Right atrium auricular region (tissue), 2 donors: ENCODE data around the gene INTS12. TPM values are rescaled to one million over a fixed set of nuclear protein-coding genes. Genes with fewer than 3 reads are reported as not detected.

Experiments
- DNase-seq: peaks from one replicate; pipeline ENCODE4 v3.0.0-alpha.2; 2019; ENCODE audit warnings: low spot score
- H3K27ac ChIP-seq, 2 donors: fragments of 200-600 bp; sonication (generic); 1 replicate in 1 of 2; 2 replicates in 1 of 2; pipeline ENCODE4 v1.5.1; 2016 to 2019
- H3K27me3 ChIP-seq, 2 donors: fragments of 200-600 bp; sonication (generic); one replicate each; pipeline versions ENCODE4 v1.5.1 to v1.6.0; 2017 to 2019
- H3K36me3 ChIP-seq: fragments of 200-600 bp; sonication (generic); one replicate; pipeline ENCODE4 v1.5.1; 2016
- H3K4me1 ChIP-seq, 2 donors: fragments of 200-600 bp; sonication (generic); one replicate each; pipeline versions ENCODE4 v1.5.1 to v1.6.0; 2017 to 2019
- H3K4me3 ChIP-seq, 2 donors: fragments of 200-600 bp; sonication (generic); 1 replicate in 1 of 2; 2 replicates in 1 of 2; pipeline ENCODE4 v1.5.1; 2017 to 2019; ENCODE audit warnings: mild to moderate bottlenecking in 1 of 2, moderate library complexity in 1 of 2
- H3K9me3 ChIP-seq, 2 donors: fragments of 200-600 bp; sonication (generic); one replicate each; pipeline ENCODE4 v1.5.1; 2019
- total RNA-seq, 2 donors: library from RNA; depleted of rRNA; stranded (reverse); fragments of >200 nt; gene quantifications; one replicate each; pipeline ENCODE4 v1.1.0, GENCODE V29; 2016
- TF ChIP-seq, protein P1 (sequence below), 2 donors: fragments of 200-600 bp; sonication (generic); IDR thresholded peaks; one replicate each; pipeline ENCODE4 v1.5.1; 2019; ENCODE audit warnings: antibody characterized with exemption in 2 of 2

The INTS12 gene
- total RNA-seq, 2 donors from 2014 or later = 22.6 to 22.7 TPM

DNA sequence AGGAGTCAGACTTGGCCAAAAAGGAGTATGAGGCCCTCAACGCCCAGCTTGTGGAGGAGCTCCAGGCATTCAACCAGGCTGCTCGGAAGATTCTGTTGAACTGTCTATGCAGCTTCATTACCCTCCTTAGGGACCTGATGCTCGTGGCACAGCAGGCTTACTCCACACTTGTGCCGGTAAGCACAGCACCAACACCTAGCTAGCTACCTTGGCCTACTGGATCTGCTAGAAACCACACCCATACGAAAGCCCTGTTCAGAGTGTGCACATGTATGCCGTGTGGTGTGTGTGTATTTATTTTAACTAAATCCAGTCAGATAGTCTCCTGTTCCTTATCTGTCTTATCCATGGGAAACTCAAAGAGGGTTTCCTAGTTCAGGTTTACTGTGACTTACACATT, 49.3 kb downstream of the INTS12 start:
- no peak for DNase-seq
- Histone ChIP-seq H3K27ac (no peak overlapping the region), H3K36me3 (no peaks in the 10 kb centered on the region), H3K27me3 (no peaks in the 10 kb centered on the region), H3K4me3 (no peak overlapping the region), H3K4me1 (no peaks in the 10 kb centered on the region), H3K9me3 (no peaks in the 10 kb centered on the region)
- TF ChIP-seq, protein P1, sequence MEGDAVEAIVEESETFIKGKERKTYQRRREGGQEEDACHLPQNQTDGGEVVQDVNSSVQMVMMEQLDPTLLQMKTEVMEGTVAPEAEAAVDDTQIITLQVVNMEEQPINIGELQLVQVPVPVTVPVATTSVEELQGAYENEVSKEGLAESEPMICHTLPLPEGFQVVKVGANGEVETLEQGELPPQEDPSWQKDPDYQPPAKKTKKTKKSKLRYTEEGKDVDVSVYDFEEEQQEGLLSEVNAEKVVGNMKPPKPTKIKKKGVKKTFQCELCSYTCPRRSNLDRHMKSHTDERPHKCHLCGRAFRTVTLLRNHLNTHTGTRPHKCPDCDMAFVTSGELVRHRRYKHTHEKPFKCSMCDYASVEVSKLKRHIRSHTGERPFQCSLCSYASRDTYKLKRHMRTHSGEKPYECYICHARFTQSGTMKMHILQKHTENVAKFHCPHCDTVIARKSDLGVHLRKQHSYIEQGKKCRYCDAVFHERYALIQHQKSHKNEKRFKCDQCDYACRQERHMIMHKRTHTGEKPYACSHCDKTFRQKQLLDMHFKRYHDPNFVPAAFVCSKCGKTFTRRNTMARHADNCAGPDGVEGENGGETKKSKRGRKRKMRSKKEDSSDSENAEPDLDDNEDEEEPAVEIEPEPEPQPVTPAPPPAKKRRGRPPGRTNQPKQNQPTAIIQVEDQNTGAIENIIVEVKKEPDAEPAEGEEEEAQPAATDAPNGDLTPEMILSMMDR (IDR thresholded peaks at IDR 0.05) = no peak

DNA sequence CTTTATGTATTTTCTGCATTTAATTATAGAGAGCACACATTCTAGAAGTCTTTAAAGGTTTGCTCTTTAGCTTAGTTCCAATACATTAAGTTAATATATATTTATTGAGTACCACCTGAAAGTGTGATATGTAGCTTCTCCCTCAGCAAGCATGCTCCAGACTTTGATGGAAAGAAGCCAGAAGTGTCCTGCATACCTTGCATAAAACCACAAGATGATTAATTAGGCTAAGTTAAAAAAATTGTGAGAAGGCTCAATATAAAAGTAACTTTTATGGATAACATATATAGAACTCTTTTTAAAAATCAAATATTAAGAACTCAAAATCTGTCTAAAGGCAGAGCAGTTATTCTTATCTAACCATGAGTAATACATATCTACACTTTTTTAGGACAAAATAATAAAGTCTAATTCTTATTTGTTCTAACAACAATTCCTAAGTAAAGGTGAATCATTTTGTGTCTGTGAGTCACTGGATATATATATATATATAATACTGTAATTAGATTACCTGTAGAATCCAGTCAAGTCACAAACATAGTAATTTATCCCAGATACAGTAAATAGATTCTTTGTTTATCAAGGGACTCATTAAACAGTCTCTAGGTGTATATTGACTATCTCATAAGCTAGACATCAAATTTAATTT, 51.2 kb downstream of the INTS12 start:
- H3K27ac ChIP-seq = no peak overlapping the region

DNA sequence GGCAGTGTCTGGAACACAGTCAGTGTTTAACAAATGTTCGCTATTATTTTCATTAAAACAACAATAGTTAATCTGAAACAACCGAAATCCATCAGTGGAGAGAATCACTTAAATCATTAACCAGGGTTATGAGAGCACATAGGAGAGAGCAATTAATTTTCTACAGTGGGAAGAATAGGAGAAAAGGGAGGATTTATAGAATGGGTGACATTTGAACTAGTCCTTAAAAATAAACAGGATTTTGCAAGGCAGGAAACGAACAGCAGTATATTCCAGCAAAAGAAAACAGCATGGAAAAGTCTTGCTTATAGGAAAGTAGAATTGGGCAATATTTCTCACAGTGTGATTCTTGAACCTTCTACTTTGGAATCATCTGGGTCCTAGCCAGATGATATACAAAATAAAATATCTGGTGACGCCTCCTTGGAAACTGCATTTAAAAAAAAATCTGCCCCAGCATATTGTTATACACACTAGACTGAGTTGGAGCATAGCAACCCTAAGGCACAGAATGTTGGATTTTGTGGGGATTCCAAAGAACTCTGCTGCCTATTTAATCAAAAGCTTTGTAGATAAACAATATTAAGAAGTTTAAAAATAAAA, 56.1 kb downstream of the INTS12 start:
- Histone ChIP-seq H3K4me3 (no peak overlapping the region), H3K9me3 (no peaks in the 10 kb centered on the region), H3K27me3 (no peaks in the 10 kb centered on the region), H3K36me3 (no peaks in the 10 kb centered on the region), H3K4me1 (no peaks in the 10 kb centered on the region), H3K27ac (no peak overlapping the region)
- TF ChIP-seq, protein P1 (IDR thresholded peaks at IDR 0.05) = no peak
- DNase-seq = no peak

More for the DNA sequence above, 51.2 kb downstream of the INTS12 start:
- Histone ChIP-seq H3K4me1 (no peaks in the 10 kb centered on the region), H3K4me3 (no peak overlapping the region), H3K9me3 (no peaks in the 10 kb centered on the region), H3K27me3 (no peaks in the 10 kb centered on the region), H3K36me3 (no peaks in the 10 kb centered on the region)
- TF ChIP-seq, protein P1 (IDR thresholded peaks at IDR 0.05) = no peak
- DNase-seq = no peak

DNA sequence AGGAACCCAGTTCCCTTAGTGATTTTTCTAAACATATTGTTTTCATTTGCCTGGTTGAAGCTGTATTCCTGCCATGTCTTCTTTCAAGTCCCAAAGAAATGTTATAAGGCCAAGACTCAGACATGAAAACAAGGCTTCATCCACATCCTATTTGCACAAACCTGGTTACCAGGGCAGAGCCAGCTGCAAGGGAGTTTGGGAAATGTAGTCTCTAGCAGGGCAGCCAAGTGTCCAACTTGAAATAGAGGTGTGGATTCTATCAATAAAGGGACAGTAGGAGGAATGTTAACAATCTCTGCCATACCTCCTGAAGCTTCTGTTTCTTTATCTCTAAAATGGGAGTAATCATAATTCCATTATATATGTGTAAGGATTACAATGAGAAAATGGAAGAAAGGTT, 56.6 kb downstream of the INTS12 start:
- no peak overlapping the region for H3K27ac ChIP-seq
- no peaks in the 10 kb centered on the region for H3K36me3 ChIP-seq
- no peak overlapping the region for H3K4me3 ChIP-seq
- H3K27me3 ChIP-seq = no peaks in the 10 kb centered on the region
- H3K9me3 ChIP-seq = no peaks in the 10 kb centered on the region
- no peaks in the 10 kb centered on the region for H3K4me1 ChIP-seq
- TF ChIP-seq, protein P1 (IDR thresholded peaks at IDR 0.05) = no peak
- DNase-seq = no peak

DNA sequence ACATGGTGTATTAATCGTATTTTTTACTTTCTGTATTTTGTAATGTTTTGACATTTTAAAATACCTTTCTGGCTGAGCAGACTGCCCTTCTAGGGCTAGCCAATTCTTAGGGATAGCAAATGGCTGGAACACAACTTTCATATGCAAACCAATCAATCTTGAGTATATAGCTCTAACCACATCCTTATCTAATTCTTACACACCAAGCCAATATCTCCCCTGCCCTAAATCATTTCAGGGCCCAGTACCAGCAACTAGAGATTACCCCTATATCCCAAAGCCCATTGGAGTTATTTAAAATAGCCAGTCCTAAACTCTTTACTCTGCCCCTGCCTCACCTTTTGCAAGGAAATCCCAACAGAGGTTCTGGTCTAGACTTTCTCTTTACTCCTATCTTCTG, 58.3 kb downstream of the INTS12 start:
- DNase-seq = no peak
- Histone ChIP-seq H3K4me1 (no peaks in the 10 kb centered on the region), H3K27ac (no peak overlapping the region), H3K36me3 (no peaks in the 10 kb centered on the region), H3K27me3 (no peaks in the 10 kb centered on the region), H3K9me3 (no peaks in the 10 kb centered on the region), H3K4me3 (no peak overlapping the region)
- TF ChIP-seq, protein P1 (IDR thresholded peaks at IDR 0.05) = no peak

DNA sequence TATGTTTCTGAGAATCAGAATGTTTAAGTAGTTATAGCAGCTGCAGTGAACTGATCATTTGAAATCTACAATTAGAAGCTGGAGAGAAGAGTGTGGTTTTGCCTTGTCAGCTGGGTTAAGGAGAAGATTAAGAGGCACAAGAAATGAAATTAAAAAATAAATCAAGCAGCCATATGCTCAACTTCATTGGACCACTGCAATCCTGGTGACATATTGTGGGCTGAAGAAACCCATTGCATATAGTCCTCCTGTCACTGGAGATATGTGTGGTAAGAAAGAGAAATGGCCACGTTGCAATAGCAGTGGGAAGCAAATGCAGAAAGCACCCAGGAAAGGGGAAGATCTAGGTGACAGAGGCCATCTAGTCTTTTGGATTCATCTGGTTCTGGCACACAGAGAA, 63.0 kb downstream of the INTS12 start:
- Histone ChIP-seq H3K4me1 (no peaks in the 10 kb centered on the region), H3K27me3 (no peaks in the 10 kb centered on the region), H3K27ac (no peak overlapping the region), H3K4me3 (no peak overlapping the region), H3K36me3 (no peaks in the 10 kb centered on the region), H3K9me3 (no peaks in the 10 kb centered on the region)
- TF ChIP-seq, protein P1 (IDR thresholded peaks at IDR 0.05) = no peak
- no peak for DNase-seq
